Peyer's patch (tissue), 4 donors: Measurements from ENCODE around the gene LTB4R. TPM values are rescaled to one million over a fixed set of nuclear protein-coding genes. Genes with fewer than 3 reads are reported as not detected.

Source experiments
- DNase-seq, 3 donors: peaks; one replicate each; pipeline ENCODE4 v3.0.0-alpha.2; 2017 to 2019
- H3K27ac ChIP-seq, 4 donors: fragments of 200-600 bp; sonication (generic); one replicate each; pipeline ENCODE4 v1.5.1; 2016 to 2019
- H3K27me3 ChIP-seq, 2 donors: fragments of 200-600 bp; sonication (generic); one replicate each; pipeline ENCODE4 v1.5.1; 2019
- H3K36me3 ChIP-seq, 3 donors: fragments of 200-600 bp; sonication (generic); one replicate each; pipeline ENCODE4 v1.5.1; 2016 to 2019
- H3K4me1 ChIP-seq, 4 donors: fragments of 200-600 bp; sonication (generic); one replicate each; pipeline ENCODE4 v1.5.1; 2016 to 2019
- H3K4me3 ChIP-seq, 4 donors: fragments of 200-600 bp; sonication (generic); 1 replicate in 3 of 4; 2 replicates in 1 of 4; pipeline ENCODE4 v1.5.1; 2016 to 2019; ENCODE audit warnings: mild to moderate bottlenecking in 1 of 4
- H3K9me3 ChIP-seq, 4 donors: fragments of 200-600 bp; sonication (generic); one replicate each; pipeline ENCODE4 v1.5.1; 2016 to 2019; ENCODE audit warnings: mild to moderate bottlenecking in 1 of 4
- POLR2A ChIP-seq, 2 donors: fragments of 450-650 bp; IDR thresholded peaks; one replicate each; pipeline ENCODE4 v1.5.1; 2017; ENCODE audit warnings: antibody characterized with exemption in 2 of 2, mild to moderate bottlenecking in 2 of 2, moderate library complexity in 2 of 2
- total RNA-seq, 4 donors: library from RNA; depleted of rRNA; stranded (reverse); fragments of >200 nt; gene quantifications; one replicate each; pipeline ENCODE4 v1.1.0, GENCODE V29; 2016
- TF ChIP-seq, protein P1 (sequence below), 6 experiments: fragments of 450-650 bp in 4 of 6; fragments of 200-600 bp in 2 of 6; sonication (generic) in 1 of 6; IDR thresholded peaks; one replicate each; pipeline ENCODE4 v1.5.1; 2017 to 2019; ENCODE audit warnings: antibody characterized with exemption in 6 of 6, mild to moderate bottlenecking in 3 of 6, moderate library complexity in 1 of 6

The LTB4R gene
- total RNA-seq, 4 donors from 2014 or later = 5.1 to 28.5 (median 10.1) TPM

DNA sequence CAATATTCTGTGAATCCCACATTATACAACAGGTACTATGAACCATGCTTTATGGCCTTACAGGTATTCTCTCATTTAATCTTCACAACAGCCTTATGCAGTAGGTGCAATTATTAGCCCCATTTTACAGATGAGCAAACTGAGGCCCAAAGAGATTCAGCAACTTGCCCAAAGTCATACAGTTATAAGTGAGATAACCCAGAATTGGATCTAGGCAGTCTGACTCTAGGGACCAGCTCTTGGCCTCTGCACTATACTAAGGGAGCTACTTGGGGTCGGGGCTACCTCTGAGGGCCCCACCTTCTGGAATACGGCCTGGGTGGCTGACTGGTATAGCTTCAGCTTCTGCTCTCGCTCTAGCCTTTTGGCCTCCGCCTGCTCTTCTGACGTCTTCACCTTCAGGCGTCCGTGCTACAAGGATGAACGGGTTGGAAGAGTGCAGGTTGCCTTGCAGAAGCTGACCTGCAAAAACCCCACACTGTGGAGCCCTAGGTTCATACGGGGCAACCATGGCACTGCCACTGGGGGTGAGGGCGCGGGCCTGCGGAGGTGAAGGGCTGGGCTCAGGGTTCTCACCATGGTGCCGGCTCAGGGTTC is 40.7 kb upstream of the LTB4R start:
- Histone ChIP-seq H3K27me3 (no peaks in the 10 kb centered on the region), H3K4me1 (peaks cover 0 to 10% (median 7%) of the 10 kb centered on the region in 4 donors), H3K4me3 (peak overlapping the region; percentile 80 to 100 (median 93)), H3K27ac (peak overlapping the region; percentile 94 to 99 (median 98)), H3K9me3 (no peaks in the 10 kb centered on the region), H3K36me3 (peaks cover 0 to 35% (median 0%) of the 10 kb centered on the region in 3 donors)
- DNase-seq = peak in 1 of 3 donors; percentile 54
- TF ChIP-seq, protein P1, sequence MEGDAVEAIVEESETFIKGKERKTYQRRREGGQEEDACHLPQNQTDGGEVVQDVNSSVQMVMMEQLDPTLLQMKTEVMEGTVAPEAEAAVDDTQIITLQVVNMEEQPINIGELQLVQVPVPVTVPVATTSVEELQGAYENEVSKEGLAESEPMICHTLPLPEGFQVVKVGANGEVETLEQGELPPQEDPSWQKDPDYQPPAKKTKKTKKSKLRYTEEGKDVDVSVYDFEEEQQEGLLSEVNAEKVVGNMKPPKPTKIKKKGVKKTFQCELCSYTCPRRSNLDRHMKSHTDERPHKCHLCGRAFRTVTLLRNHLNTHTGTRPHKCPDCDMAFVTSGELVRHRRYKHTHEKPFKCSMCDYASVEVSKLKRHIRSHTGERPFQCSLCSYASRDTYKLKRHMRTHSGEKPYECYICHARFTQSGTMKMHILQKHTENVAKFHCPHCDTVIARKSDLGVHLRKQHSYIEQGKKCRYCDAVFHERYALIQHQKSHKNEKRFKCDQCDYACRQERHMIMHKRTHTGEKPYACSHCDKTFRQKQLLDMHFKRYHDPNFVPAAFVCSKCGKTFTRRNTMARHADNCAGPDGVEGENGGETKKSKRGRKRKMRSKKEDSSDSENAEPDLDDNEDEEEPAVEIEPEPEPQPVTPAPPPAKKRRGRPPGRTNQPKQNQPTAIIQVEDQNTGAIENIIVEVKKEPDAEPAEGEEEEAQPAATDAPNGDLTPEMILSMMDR (IDR thresholded peaks at IDR 0.05) = no peak

DNA sequence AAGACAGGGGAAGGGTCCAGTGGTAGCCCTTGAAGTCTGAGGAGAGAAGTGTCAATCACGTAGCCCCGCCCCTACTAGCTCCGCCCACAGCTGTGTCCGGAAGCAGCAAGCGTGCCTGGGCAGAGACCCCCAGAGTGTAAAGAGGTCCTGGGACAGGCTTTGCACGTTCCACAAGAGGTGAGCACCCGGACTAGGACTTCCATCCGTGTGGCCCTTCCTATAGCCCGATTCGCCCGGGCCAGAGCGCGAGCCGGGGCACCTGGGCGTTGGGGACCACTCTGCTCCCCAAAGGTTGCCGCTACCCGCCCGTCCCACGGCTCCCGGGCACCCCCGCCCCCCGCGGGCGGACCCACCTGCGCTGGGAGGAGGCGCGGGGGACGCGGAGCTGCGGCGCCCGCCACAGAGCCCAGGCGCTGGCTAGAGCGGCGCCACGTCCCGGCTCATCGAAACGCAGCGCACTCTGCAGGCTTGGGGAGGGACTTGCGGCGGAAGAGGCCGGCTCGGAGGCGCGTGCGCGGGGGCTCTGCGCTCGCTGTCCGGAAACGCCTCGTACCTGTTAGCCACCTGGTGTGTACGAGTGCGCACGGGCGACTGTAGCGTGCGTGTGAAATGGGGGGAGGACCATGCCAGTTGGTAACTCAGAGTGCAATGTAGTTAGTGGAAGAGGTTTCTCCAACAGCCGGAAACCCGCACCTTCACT is 40.0 kb upstream of the LTB4R start, which contains the start of gene RABGGTA:
Gene RABGGTA (minus strand): TSS at position 464 of the 700 bp plus-strand sequence. CDS start 482 bp downstream, outside the sequence.
- Histone ChIP-seq H3K27ac (peak within 1 kb of the TSS; percentile 94 to 99 (median 98)), H3K27me3 (no peaks in the 10 kb centered on the region), H3K9me3 (no peaks in the 10 kb centered on the region), H3K36me3 (peaks cover 0 to 28% (median 0%) of the 10 kb centered on the region in 3 donors), H3K4me3 (peak within 1 kb of the TSS; percentile 80 to 100 (median 93)), H3K4me1 (peaks cover 0 to 10% (median 7%) of the 10 kb centered on the region in 4 donors)
- TF ChIP-seq, protein P1 (IDR thresholded peaks at IDR 0.05) = peak; percentile 67 to 89 (median 77)
- peak; percentile 70 to 83 for TF ChIP-seq POLR2A (IDR thresholded peaks at IDR 0.05)
- DNase-seq = peak; percentile 89 to 96 (median 94)

DNA sequence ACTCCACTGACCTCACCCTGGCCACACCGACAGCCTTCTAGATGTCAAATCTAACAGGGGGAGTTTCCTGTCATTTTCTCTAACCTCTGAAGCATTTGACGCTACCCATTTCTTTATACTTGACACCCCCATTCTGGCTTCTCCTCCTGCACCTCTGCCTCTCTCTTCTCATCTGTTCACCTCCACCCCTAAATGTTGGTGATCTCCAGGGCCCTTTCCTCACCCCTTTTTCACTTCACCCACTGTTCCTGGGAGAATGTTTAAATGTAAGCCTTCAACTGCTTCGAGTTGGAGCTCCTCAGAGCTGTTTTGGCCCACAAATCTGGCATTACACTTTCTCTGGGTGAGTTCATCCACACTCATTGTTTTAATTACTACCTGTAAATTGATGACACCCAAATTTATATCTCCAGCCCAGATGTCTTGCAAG is 39.5 kb upstream of the LTB4R start:
- Histone ChIP-seq H3K27ac (peak overlapping the region; percentile 94 to 99 (median 98)), H3K27me3 (no peaks in the 10 kb centered on the region), H3K4me1 (peaks cover 0 to 10% (median 7%) of the 10 kb centered on the region in 4 donors), H3K9me3 (no peaks in the 10 kb centered on the region), H3K4me3 (peak overlapping the region; percentile 80 to 100 (median 93)), H3K36me3 (peaks cover 0 to 23% (median 0%) of the 10 kb centered on the region in 3 donors)
- TF ChIP-seq, protein P1 (IDR thresholded peaks at IDR 0.05) = no peak
- no peak for TF ChIP-seq POLR2A (IDR thresholded peaks at IDR 0.05)
- no peak for DNase-seq

DNA sequence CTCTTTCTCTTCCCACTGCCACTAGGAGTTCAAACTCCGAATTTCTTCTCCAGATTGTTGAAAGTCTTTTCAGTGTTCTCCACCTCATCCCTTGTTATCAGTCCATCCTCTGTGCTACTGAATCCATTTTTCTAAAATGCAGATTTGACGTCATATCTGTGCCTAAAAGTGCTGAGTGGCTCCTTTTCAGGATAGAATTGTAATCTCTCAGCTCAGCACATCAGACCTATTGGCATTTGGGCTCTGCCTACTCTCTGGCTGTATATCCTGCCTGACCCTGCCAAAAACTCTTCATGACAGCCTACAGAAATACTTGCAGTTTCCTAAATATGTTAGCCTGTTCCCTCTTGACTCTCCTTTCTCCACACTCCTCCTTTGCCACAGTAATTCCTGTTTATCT is 38.8 kb upstream of the LTB4R start:
- no peak overlapping the region for H3K4me3 ChIP-seq
- peaks cover 0 to 10% (median 7%) of the 10 kb centered on the region in 4 donors for H3K4me1 ChIP-seq
- DNase-seq = no peak
- no peak for TF ChIP-seq POLR2A (IDR thresholded peaks at IDR 0.05)
- TF ChIP-seq, protein P1 (IDR thresholded peaks at IDR 0.05) = no peak
- no peaks in the 10 kb centered on the region for H3K27me3 ChIP-seq
- peaks cover 0 to 17% (median 0%) of the 10 kb centered on the region in 3 donors for H3K36me3 ChIP-seq
- peak overlapping the region in 1 of 4 donors; percentile 97 for H3K27ac ChIP-seq
- H3K9me3 ChIP-seq = no peaks in the 10 kb centered on the region

DNA sequence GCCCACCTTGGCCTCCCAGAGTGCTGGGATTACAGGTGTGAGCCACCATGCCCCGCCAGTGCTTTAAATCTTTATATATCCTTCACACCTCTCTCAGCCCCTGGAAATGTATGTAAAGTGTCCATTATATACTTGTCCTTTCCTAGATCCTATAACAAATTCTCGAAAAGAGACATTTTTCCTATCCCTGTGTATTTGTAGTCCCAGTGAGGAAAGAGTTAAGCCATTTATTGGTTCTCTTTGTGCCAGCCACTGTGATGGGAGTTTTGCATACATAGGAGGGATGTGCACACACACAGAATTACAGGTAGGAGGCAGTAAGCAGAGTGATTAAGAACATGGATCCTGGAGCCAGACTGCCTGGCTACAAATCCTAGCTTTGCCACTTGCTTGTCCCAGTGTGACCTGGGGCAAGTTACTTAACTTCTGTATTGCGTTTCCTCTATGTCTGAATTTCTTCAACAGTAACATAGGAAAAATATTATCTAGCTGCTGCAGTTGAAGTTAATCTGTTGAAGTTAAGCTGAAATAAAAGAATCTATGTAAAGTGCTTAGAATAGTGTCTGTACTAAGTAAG is 37.8 kb upstream of the LTB4R start:
- TF ChIP-seq, protein P1 (IDR thresholded peaks at IDR 0.05) = no peak
- TF ChIP-seq POLR2A (IDR thresholded peaks at IDR 0.05) = no peak
- H3K36me3 ChIP-seq = peaks cover 0 to 10% (median 0%) of the 10 kb centered on the region in 3 donors
- peak overlapping the region in 2 of 4 donors; percentile 58 to 71 for H3K27ac ChIP-seq
- no peaks in the 10 kb centered on the region for H3K9me3 ChIP-seq
- no peaks in the 10 kb centered on the region for H3K27me3 ChIP-seq
- H3K4me1 ChIP-seq = peaks cover 0 to 10% (median 7%) of the 10 kb centered on the region in 4 donors
- DNase-seq = no peak
- no peak overlapping the region for H3K4me3 ChIP-seq
